Measurements from ENCODE around the gene ROR2.
"Not testable (repeated sequence)": the region's sequence is repeated elsewhere in the genome, so short reads cannot be mapped to it uniquely, and the experiment has no call there.

Gene ROR2

GRCh38 chr9:91814201-91814600 lies 135.8 kb downstream of the ROR2 start:
- DNase-seq = no peak

- DNase-seq = no peak
These were observed 136.7 kb downstream of the ROR2 start for GRCh38 chr9:91813176-91813795.

- DNase-seq = no peak
These were observed 137.8 kb downstream of the ROR2 start for GRCh38 chr9:91812191-91812590.

GRCh38 chr9:91811024-91811909 lies 138.8 kb downstream of the ROR2 start:
- DNase-seq = no peak

- no peak for DNase-seq
These were observed 139.6 kb downstream of the ROR2 start for GRCh38 chr9:91810286-91810905.

GRCh38 chr9:91809581-91810285 lies 140.3 kb downstream of the ROR2 start:
- no peak for DNase-seq

- DNase-seq = no peak
These were observed 142.3 kb downstream of the ROR2 start for GRCh38 chr9:91807643-91808246.

GRCh38 chr9:91805031-91805430 lies 145.0 kb downstream of the ROR2 start:
- DNase-seq = no peak

GRCh38 chr9:91803970-91804752 lies 145.9 kb downstream of the ROR2 start:
- DNase-seq = no peak

GRCh38 chr9:91803151-91803940 lies 146.7 kb downstream of the ROR2 start:
- no peak for DNase-seq

GRCh38 chr9:91802391-91802790 lies 147.6 kb downstream of the ROR2 start:
- DNase-seq = no peak

- DNase-seq = no peak
These were observed 149.5 kb downstream of the ROR2 start for GRCh38 chr9:91800473-91801030.

GRCh38 chr9:91799113-91799744 lies 150.8 kb downstream of the ROR2 start:
- DNase-seq = no peak

GRCh38 chr9:91798273-91799112 lies 151.5 kb downstream of the ROR2 start:
- peak; percentile 74 for DNase-seq

GRCh38 chr9:91797517-91797916 lies 152.5 kb downstream of the ROR2 start:
- DNase-seq = not testable (repeated sequence)

- DNase-seq = peak; percentile 18
These were observed 153.5 kb downstream of the ROR2 start for GRCh38 chr9:91796516-91796915.

- no peak for DNase-seq
These were observed 154.3 kb downstream of the ROR2 start for GRCh38 chr9:91795598-91796241.

- DNase-seq = not testable (repeated sequence)
These were observed 156.7 kb downstream of the ROR2 start for GRCh38 chr9:91793371-91793770.

- DNase-seq = no peak
These were observed 159.1 kb downstream of the ROR2 start for GRCh38 chr9:91790917-91791316.
